Stimulated activated CD4-positive, alpha-beta T cell treated with anti-CD3 and anti-CD28 coated beads, Interleukin-15, amount 100 ng/mL, for 1 hour (primary cell): ENCODE measurements around the gene CYFIP2.
"Not testable (repeated sequence)": the region's sequence is repeated elsewhere in the genome, so short reads cannot be mapped to it uniquely, and the experiment has no call there.

ENCODE experiments used
- DNase-seq, 2 donors: peaks; one replicate each; pipeline ENCODE4 v3.0.0-alpha.2; 2020; ENCODE audit warnings: low read depth in 1 of 2, low spot score in 1 of 2

The CYFIP2 gene

DNA sequence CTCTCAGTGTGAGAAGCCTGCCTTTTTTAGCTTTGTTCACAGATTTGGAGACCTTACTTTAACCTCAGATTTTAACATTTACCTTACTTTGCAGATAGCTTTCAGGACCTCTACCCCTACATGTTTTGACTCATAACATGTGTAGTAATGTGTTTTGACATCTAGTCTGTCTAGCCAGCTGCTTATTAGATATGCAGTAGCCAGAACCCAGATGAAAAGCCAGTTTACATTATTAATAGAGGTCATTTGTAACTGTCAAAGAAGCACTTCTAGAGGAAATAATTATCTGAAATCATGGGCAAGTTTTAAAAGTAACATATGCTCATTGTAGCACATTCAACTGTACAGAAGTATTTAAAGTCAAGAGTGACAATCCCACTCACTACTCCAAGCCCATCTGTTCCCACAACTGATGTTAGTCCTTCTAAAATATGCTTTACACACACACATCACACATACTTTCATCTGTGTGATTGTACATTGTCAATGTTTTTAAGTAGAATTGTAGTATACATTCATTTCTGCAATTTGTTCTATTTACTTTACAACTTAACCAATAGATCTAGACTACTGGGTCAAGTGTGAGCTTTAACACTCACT is 122.3 kb downstream of the CYFIP2 start:
- no peak for DNase-seq

DNA sequence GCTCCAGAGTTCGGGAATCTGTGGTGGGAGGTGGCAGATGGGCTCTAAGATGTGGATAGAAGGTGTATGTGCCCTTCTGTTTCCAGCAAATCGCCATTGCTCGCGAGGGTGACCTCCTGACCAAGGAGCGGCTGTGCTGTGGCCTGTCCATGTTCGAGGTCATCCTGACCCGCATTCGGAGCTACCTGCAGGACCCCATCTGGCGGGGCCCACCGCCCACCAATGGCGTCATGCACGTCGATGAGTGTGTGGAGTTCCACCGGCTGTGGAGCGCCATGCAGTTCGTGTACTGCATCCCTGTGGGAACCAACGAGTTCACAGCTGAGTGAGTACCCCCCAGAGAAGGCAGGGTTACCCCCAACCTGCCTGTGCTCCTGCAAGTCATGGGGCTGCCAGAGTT is 123.2 kb downstream of the CYFIP2 start:
- DNase-seq, result no peak

DNA sequence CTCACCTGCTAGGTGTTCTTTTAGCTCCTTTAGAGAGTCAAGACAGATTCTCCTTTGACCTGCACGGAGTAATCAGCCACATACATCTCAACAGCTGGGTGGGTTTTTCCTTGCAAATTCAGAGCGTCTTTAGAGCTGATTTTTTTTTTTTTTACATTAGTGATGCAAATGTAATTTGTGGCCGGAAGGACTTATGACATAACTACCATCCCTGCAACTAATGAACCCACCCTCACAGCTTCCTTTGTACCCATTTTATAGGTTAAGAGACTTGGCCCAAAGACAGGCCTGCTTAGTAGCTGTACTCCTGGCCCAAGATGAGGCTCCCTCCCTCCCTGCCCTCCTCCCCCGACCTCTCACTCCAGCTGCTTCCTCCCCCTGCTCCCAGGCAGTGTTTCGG is 124.2 kb downstream of the CYFIP2 start:
- DNase-seq, result no peak

DNA sequence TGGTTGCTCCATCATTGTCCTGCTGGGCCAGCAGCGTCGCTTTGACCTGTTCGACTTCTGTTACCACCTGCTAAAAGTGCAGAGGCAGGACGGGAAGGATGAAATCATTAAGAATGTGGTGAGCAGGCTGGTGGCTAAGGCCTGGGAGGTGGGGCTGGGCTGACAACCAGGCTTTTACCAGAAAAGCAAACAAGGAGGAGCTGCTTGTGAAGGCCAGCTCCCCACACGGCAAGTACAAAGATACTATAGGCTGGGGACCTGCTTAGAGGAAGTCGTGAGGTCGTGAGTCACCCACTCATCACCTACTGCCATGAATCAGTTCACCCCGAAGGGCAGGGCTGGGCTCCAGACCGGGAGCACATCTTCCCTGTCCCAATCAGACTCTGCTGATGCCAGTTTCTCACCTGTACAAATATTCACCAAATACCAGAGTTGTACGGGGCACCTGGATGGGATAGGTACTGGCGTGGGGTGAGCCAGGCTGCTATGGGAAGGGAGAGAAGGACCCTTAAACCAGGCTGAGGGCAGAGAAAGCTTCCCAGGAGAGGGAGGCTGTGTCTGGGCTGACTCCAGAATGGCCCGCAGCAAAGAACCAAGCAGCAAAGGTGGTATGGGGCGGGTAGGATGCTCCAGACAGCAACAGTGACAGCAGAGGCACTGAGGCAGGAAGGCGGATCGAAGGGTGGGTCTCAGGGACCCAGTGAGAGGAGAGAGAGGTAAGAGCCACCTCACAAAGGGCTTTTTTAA is 124.8 kb downstream of the CYFIP2 start:
- peak; percentile 3 to 13 for DNase-seq

DNA sequence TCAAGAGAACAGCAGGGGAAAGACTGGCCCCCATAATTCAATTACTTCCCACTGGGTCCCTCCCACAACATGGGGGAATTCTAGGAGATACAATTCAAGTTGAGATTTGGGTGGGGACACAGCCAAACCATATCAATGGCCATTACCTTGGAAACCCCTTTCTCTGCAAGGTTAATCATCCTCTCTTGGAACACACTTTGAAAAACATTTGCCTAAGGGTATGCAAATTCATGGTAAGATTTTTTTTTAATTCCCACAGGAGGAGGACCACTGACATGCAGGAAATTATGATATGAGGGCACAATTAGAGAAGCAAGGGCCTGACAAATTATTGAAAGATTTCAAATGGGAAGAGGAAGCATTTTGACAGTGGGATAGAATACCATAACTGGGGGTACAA is 132.4 kb downstream of the CYFIP2 start:
- DNase-seq, result no peak

DNA sequence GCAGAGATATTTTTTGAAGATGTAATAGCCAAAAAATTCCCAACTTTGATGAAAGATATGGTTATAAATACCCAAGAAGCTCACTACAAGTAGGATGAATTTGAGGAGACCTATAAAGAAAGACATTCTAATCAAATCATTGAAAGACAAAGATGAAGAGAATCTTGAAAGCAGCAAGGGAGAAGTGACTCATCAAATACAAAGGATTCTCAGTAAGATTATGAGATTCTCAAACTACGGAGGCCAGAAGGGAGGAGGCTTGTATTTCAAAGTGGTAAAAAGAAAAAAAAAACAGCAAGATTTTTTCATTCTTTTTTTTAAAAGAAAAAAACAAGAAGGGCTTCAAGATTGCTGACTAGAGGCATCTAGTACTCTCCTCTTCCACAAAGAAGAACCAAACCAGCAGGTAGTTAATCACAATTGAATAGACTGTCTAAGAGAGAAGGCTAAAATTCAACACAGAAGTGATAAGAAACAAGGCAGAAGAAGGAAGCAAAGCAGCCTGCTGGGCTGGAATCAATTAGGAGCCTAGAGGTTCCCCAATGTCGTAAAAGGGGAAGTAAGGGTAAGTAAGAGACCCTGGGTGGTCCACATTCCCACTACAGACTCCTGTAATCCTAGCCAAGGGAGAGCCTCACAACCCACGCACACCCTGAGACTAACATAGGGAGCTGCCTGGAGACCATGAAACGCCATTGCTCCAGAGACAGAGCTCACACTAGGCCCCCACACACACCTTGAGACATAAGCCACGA is 135.0 kb downstream of the CYFIP2 start:
- DNase-seq, result no peak

DNA sequence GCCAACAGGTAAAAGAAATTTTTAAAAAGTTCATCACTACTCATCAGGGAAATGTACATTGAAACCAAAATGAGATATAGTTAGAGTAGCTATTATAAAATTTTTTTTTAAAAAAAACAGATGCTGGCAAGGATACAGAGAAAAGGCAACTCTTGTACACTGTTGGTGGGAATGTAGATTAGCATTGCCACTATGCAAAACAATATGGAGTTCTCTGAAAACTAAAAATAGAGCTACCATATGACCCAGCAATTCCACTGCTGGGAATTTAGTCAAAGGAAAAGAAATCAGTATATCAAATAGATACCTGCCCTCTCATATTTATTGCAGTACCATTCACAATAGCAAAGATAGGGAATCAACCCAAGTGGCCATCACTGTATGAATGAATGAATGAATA is 149.9 kb downstream of the CYFIP2 start:
- DNase-seq, result no peak

DNA sequence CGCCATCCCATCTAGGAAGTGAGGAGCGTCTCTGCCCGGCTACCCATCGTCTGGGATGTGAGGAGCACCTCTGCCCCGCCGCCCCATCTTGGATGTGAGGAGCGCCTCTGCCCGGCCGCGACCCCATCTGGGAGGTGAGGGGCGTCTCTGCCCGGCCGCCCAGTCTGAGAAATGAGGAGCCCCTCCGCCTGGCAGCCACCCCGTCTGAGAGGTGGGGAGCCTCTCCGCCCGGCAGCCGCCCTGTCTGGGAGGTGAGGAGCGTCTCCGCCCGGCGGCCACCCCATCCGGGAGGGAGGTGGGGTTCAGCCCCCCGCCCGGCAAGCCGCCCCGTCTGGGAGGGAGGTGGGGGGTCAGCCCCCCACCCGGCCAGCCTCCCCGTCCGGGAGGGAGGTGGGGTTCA is 153.6 kb downstream of the CYFIP2 start:
- not testable (repeated sequence) for DNase-seq

DNA sequence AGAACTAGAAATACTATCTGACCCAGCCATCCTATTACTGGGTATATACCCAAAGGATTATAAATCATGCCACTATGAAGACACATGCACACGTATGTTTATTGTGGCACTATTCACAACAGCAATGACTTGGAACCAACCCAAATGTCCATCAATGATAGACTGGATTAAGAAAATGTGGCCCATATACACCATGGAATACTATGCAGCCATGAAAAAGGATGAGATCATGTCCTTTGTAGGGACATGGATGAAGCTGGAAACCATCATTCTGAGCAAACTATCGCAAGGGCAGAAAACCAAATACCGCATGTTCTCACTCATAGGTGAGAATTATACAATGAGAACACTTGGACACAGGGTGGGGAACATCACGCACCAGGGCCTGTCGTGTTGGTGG is 164.0 kb downstream of the CYFIP2 start:
- DNase-seq, result not testable (repeated sequence)

DNA sequence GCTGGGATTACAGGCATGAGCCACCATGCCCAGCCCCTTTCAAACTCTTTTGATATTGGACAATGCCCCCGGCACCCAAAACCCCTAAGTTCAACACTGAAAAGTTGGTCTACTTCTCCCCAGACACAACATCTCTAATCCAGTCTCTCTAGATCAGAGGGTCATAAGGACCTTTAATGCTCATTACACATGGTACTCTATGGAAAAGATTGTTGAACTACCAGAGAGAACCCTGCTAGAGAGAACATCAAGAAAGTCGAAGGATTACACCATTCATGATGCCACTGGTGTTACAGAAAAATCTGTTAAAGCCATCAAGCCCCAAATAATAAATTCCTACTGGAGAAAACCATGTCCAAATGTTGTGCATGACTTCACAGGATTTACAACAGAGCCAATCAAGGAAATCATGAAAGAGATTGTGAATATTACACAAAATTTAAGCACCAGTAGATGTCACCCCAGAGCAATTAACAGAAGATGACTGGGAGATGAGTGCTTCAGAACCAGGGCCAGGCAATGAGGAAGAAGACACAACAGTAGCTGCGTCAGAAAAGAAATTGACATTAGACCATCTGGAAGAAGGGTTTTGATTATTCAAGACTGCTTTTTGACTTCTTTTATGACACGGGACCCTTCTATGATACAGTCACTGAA is 165.7 kb downstream of the CYFIP2 start:
- no peak for DNase-seq

DNA sequence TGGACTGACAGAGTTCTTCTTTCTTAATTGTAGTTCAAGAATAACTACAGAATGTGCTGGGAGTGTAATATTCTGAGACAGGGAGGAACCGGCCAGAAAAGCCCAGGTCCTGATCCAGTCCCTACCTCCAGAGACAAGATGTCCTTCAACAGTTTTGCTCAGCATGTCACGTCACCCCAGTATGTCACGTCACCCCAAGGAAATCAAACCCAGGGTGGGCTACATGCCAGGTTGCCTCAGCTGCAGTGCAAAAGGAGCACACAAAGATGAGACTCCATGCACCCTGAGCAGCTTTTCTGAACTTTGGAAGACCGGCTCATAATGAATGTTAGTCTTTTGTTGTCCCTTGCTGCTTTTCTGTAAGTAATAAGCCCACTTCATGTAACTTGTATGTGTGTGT is 168.2 kb downstream of the CYFIP2 start:
- DNase-seq, result no peak

DNA sequence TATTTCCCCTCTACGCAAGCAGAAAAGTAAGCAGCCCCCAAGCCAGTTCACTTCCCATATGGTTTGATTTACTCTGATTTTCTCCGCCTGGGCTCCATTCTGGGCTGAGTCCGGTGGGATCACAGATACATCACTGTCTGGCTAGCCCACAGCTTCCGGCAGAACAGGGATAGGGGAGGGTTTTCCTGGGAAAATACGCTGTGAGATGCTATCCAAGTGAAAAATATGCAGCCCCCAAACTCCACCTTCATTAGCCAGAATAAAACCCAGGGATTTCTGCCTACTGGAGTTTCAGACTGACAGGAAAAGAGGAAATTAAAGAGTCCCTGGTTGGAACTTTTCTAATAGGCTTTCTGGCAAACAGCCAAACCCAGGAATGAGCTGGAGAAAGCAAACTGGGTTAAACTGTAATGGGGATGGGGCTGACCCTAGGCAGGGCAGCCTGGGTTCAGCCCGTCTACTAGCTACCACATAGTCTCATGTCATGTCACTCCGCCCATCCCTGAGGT is 177.2 kb downstream of the CYFIP2 start:
- no peak for DNase-seq

DNA sequence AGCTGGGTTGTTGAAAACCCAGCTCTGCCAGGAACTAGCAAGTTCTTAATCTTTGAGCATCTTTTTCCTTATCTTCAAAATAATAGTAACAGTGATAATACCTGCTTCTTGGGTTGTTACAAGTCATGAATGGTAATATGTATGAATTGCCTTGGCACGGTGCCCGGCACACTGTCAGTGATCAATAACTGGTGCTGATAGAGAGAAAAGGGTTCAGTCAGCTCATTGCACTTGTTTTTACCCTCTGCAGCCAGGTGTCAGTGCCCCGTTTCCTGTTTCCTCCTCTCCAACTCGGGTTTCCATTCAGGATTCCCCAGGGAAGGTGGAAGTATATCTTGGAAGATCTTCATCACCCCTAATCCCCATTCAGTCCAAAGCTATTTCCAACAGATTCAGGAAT is 178.3 kb downstream of the CYFIP2 start:
- DNase-seq, result no peak
